Lung (tissue), 12 donors: ENCODE measurements around the gene RAB12. TPM values are rescaled to one million over a fixed set of nuclear protein-coding genes. Genes with fewer than 3 reads are reported as not detected.

Experiments
- ATAC-seq: fragments of 200-7000 bp; cut with Tn5 transposase; one replicate; pipeline ENCODE4 v1.9.1; 2020; ENCODE audit warnings: moderate number of reproducible peaks; ENCODE audit not compliant: insufficient read depth, low FRiP score
- DNase-seq, 3 donors: peaks; one replicate each; pipeline ENCODE4 v3.0.0-alpha.2; 2013 to 2017
- H3K27ac ChIP-seq, 2 donors: one replicate each; pipeline ENCODE4 v1.5.1; 2013; ENCODE audit warnings: mild to moderate bottlenecking in 2 of 2, moderate library complexity in 2 of 2, control low read depth in 1 of 2, inconsistent platforms in 1 of 2, low read depth in 1 of 2, low read length in 1 of 2
- H3K27me3 ChIP-seq, 3 donors: one replicate each; pipeline ENCODE4 v1.5.1; 2013; ENCODE audit warnings: low read length in 2 of 3; ENCODE audit not compliant: control insufficient read depth in 3 of 3, insufficient read depth in 3 of 3
- H3K36me3 ChIP-seq, 4 donors: one replicate each; pipeline ENCODE4 v1.5.1; 2013; ENCODE audit warnings: low read length in 4 of 4, mild to moderate bottlenecking in 1 of 4, moderate library complexity in 1 of 4; ENCODE audit not compliant: control insufficient read depth in 4 of 4, insufficient read depth in 4 of 4
- H3K4me1 ChIP-seq, 5 donors: one replicate each; pipeline ENCODE4 v1.5.1; 2013; ENCODE audit warnings: low read length in 5 of 5, mild to moderate bottlenecking in 2 of 5, moderate library complexity in 1 of 5; ENCODE audit not compliant: control insufficient read depth in 5 of 5, insufficient read depth in 5 of 5
- H3K4me3 ChIP-seq: one replicate; pipeline ENCODE4 v1.5.1; 2013; ENCODE audit warnings: mild to moderate bottlenecking, control low read depth, moderate library complexity
- H3K9ac ChIP-seq, 2 donors: one replicate each; pipeline ENCODE4 v1.5.1; 2013; ENCODE audit warnings: low read length in 2 of 2, control low read depth in 1 of 2; ENCODE audit not compliant: insufficient read depth in 1 of 2
- H3K9me3 ChIP-seq, 4 donors: one replicate each; pipeline ENCODE4 v1.5.1; 2013; ENCODE audit warnings: low read length in 3 of 4, mild to moderate bottlenecking in 1 of 4, moderate library complexity in 1 of 4; ENCODE audit not compliant: control insufficient read depth in 4 of 4, insufficient read depth in 3 of 4
- CTCF ChIP-seq: IDR thresholded peaks from 2 replicates; pipeline ENCODE4 v1.5.1; 2012; ENCODE audit warnings: mild to moderate bottlenecking; ENCODE audit errors: control extremely low read depth, extremely low read depth
- WGBS, 2 donors: extraction: QIAGEN DNeasy Blood & Tissue Kit; methylation state at CpG; one replicate each; pipeline ENCODE4 v1.1.7; 2013; 5-methylcytosine and 5-hydroxymethylcytosine counted together
- polyA plus RNA-seq, 2 donors: library from polyadenylated mRNA; stranded (reverse); fragments of 200-250 nt; gene quantifications; one replicate each; pipeline ENCODE4 v1.2.1, GENCODE V29; 2013
- total RNA-seq, 2 donors: library from RNA; depleted of rRNA in 1 of 2; stranded (reverse); fragments of >200 nt in 1 of 2; gene quantifications; one replicate each; pipeline ENCODE4 v1.2.1, GENCODE V29; 2014 to 2021
- donor health status: control.
- donor health status: control.
- donor health status: Bipolar disorder and iron deficiency.
- donor health status: healthy.
- donor health status: DM: yes; HTN: yes; CAD: no.

RAB12 gene
- total and polyA plus RNA-seq, 4 donors = 26.7 to 74.5 (median 39.2) TPM

GRCh38 chr18:8623549-8624106, 14.4 kb downstream of the RAB12 start:
- ATAC-seq (peak; percentile 85), DNase-seq (no peak)
- Histone ChIP-seq H3K4me3 (no peak overlapping the region), H3K27ac (peak overlapping the region; percentile 85 to 86), H3K36me3 (peaks cover 4 to 14% (median 6%) of the 10 kb centered on the region in 4 donors), H3K9ac (peak overlapping the region in 1 of 2 donors; percentile 15), H3K27me3 (no peaks in the 10 kb centered on the region), H3K9me3 (no peaks in the 10 kb centered on the region), H3K4me1 (peaks cover 0 to 29% (median 7%) of the 10 kb centered on the region in 5 donors)
- 15 to 27% methylated on average over 4 of the region's 4 CpGs for WGBS, 2 donors
- no peak for TF ChIP-seq CTCF

GRCh38 chr18:8625461-8626092, 16.3 kb downstream of the RAB12 start:
- Histone ChIP-seq H3K9me3 (no peaks in the 10 kb centered on the region), H3K9ac (no peak overlapping the region), H3K27me3 (no peaks in the 10 kb centered on the region), H3K36me3 (peaks cover 4 to 14% (median 7%) of the 10 kb centered on the region in 4 donors), H3K4me3 (no peak overlapping the region), H3K27ac (peak overlapping the region in 1 of 2 donors; percentile 77), H3K4me1 (peaks cover 0 to 34% (median 7%) of the 10 kb centered on the region in 5 donors)
- ATAC-seq (no peak), DNase-seq (no peak)
- no peak for TF ChIP-seq CTCF
- WGBS, 2 donors = 80 to 89% methylated on average over 13 of the region's 13 CpGs

DNA sequence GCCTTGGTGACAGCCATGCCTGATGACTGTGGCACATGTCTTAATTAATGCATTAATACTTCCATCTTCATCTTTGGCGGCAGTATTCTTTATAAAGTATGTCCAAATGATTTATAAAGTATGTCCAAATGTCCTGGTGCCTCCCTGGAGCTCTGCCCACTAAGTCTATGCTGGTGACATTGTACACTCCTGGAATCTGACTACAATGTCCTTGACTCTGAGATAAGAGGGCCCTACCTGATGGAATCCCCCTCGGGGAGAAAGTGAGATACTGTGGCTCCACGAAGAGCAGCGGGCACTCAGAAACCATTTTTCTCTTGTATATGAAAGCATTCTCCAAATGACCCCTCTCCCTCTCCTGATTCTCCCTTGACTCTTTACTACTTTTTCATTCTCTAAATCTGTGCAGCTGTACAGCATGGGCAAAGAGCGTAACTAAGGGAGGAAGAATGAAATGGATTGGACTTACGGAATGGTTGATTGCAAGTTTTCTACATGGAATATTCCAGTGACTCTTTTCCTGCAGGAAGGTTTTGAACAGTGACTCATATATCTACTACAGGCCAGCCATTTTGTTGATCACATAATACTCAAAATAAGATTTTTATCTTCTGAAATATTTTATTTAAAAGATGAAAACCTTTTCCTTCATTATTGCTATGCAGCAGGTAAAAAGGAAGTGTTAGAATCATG, 17.3 kb downstream of the RAB12 start:
- Histone ChIP-seq H3K36me3 (peaks cover 4 to 14% (median 7%) of the 10 kb centered on the region in 4 donors), H3K4me3 (no peak overlapping the region), H3K27ac (peak overlapping the region in 1 of 2 donors; percentile 51), H3K27me3 (no peaks in the 10 kb centered on the region), H3K9me3 (no peaks in the 10 kb centered on the region), H3K9ac (no peak overlapping the region), H3K4me1 (peaks cover 0 to 35% (median 7%) of the 10 kb centered on the region in 5 donors)
- WGBS, 2 donors = 88 to 92% methylated on average over 6 of the region's 6 CpGs
- TF ChIP-seq CTCF = no peak
- DNase-seq = no peak
- ATAC-seq = no peak
